Spleen (tissue), 11 donors: ENCODE data around the gene SLC8A2. TPM values are rescaled to one million over a fixed set of nuclear protein-coding genes. Genes with fewer than 3 reads are reported as not detected.
A peak's percentile ranks its signal among the peaks of the same experiment; 100 is the strongest.

Experiments used
- DNase-seq: peaks from one replicate; pipeline ENCODE4 v3.0.0-alpha.2; 2020
- H3K27ac ChIP-seq, 8 donors: fragments of 200-600 bp; sonication (generic) in 7 of 8; 1 replicate in 4 of 8; 2 replicates in 4 of 8; pipeline versions ENCODE4 v1.5.0 to v1.8.0; 2016 to 2021; ENCODE audit warnings: inconsistent platforms in 4 of 8, mild to moderate bottlenecking in 4 of 8, moderate library complexity in 1 of 8
- H3K27me3 ChIP-seq, 7 donors: fragments of 200-600 bp; sonication (generic) in 6 of 7; replicated peaks in 1 of 7; 1 replicate in 4 of 7; 2 replicates in 3 of 7; pipeline versions ENCODE4 v1.5.0 to v1.8.0; 2016 to 2021; ENCODE audit warnings: inconsistent platforms in 3 of 7, mild to moderate bottlenecking in 1 of 7
- H3K36me3 ChIP-seq, 6 donors: fragments of 200-600 bp; sonication (generic) in 5 of 6; 1 replicate in 4 of 6; 2 replicates in 2 of 6; pipeline versions ENCODE4 v1.5.0 to v1.8.0; 2016 to 2021; ENCODE audit warnings: inconsistent platforms in 2 of 6
- H3K4me1 ChIP-seq, 6 donors: fragments of 200-600 bp; sonication (generic) in 5 of 6; 1 replicate in 3 of 6; 2 replicates in 3 of 6; pipeline versions ENCODE4 v1.5.0 to v1.8.0; 2016 to 2021; ENCODE audit warnings: inconsistent platforms in 3 of 6
- H3K4me3 ChIP-seq, 8 donors: fragments of 200-600 bp; sonication (generic) in 7 of 8; 1 replicate in 4 of 8; 2 replicates in 4 of 8; pipeline versions ENCODE4 v1.5.0 to v1.8.0; 2016 to 2021; ENCODE audit warnings: inconsistent platforms in 4 of 8, mild to moderate bottlenecking in 4 of 8, moderate library complexity in 2 of 8
- H3K9me3 ChIP-seq, 8 donors: fragments of 200-600 bp; sonication (generic) in 7 of 8; 1 replicate in 4 of 8; 2 replicates in 4 of 8; pipeline versions ENCODE4 v1.5.0 to v1.8.0; 2016 to 2021; ENCODE audit warnings: inconsistent platforms in 4 of 8
- POLR2A ChIP-seq, 3 donors: fragments of 450-650 bp; IDR thresholded peaks; one replicate each; pipeline ENCODE4 v1.5.1; 2017; ENCODE audit warnings: antibody characterized with exemption in 3 of 3, mild to moderate bottlenecking in 1 of 3
- POLR2AphosphoS5 ChIP-seq, 3 donors: sonication (generic); formaldehyde crosslinking; IDR thresholded peaks; one replicate each; pipeline ENCODE4 v1.5.1; 2017; ENCODE audit warnings: antibody characterized with exemption in 3 of 3
- WGBS, 5 donors: extraction: QIAGEN DNeasy Blood & Tissue Kit in 3 of 5; methylation state at CpG; one replicate each; pipeline versions ENCODE4 v1.1.5 to v1.1.7; 2013 to 2018; 5-methylcytosine and 5-hydroxymethylcytosine counted together
- intact Hi-C: fragments of 100-400 bp; cut with DNase I; formaldehyde crosslinking; loops from one replicate; pipeline ENCODE4 v1.15.0; 2023; ENCODE audit warnings: low total_unique reads
- polyA plus RNA-seq, 3 donors: library from polyadenylated mRNA; stranded (reverse); fragments of 200-250 nt; gene quantifications; one replicate each; pipeline ENCODE4 v1.2.1, GENCODE V29; 2013
- total RNA-seq, 7 donors: library from RNA; depleted of rRNA in 3 of 7; stranded (reverse); fragments of >200 nt in 3 of 7; fragmentation: NEBNext Ultra II Directional in 4 of 7; extraction: Animal tissue kit (Norgen Biotek cat#: 25700) in 4 of 7; gene quantifications; one replicate each; pipeline versions ENCODE4 v1.1.0 to v1.2.1, GENCODE V29; 2016 to 2021
- TF ChIP-seq, protein P1 (sequence below), 11 experiments: fragments of 200-600 bp in 7 of 11; fragments of 450-650 bp in 4 of 11; sonication (generic) in 4 of 11; IDR thresholded peaks in 8 of 11; conservative IDR thresholded peaks in 3 of 11; 1 replicate in 7 of 11; 2 replicates in 4 of 11; pipeline versions ENCODE4 v1.4.0 to v1.8.0; 2016 to 2021; ENCODE audit warnings: antibody characterized with exemption in 11 of 11, inconsistent platforms in 4 of 11, mild to moderate bottlenecking in 1 of 11
- donor health status: healthy with polysubstance abuse.
- donor health status: DM: no; HTN: no; CAD: no; lungs with moderate emphysema.
- donor health status: DM: no; HTN: no; CAD: no.
- donor health status: Bipolar disorder and iron deficiency.
- donor health status: healthy.
- donor health status: DM: no; HTN: no; CAD: no.
- donor health status: DM: yes; HTN: yes; CAD: no.

Gene SLC8A2
- total and polyA plus RNA-seq, 10 donors = 0.02 to 0.19 TPM; not detected in 8

DNA sequence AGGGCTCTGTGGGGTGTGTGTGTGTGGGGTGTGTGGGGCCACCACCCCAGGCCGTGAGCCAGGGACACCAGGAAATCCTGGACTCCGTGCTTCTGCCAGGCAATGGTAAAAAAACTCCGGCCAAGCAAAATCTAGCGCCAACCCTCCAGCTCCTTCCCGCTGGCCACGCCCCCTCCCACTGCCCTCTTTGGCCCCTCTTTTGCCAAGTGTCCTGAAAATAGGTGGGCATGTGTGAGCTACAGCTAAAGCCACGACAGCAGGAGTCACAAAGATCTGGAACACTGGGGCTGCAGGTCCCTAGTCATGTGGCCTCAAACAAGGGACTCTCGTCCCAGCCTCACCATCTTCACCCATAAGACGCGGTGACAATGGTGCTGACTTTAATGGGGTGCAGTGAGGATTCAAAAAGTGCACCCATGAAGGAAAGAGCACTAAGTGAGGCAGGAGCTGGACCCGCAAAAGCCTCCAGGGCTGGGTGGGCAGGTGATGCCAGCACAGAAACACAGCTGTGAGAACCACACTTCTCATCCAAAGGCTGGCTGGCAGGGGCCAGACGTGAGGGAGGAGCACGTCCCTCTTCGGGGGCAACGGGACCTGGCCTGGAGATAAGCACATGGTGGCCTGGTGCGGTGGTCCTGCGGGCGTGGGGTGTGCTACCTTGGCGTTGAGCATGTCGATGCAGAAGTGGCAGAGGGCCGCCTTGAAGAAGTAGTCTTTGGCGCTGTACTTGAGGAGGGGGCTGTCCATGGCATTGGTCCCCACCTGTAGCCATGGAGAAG lies 19.9 kb upstream of the SLC8A2 start:
- TF ChIP-seq POLR2AphosphoS5 (IDR thresholded peaks at IDR 0.05) = peak in 2 of 3 donors; percentile 3 to 49
- TF ChIP-seq, protein P1, sequence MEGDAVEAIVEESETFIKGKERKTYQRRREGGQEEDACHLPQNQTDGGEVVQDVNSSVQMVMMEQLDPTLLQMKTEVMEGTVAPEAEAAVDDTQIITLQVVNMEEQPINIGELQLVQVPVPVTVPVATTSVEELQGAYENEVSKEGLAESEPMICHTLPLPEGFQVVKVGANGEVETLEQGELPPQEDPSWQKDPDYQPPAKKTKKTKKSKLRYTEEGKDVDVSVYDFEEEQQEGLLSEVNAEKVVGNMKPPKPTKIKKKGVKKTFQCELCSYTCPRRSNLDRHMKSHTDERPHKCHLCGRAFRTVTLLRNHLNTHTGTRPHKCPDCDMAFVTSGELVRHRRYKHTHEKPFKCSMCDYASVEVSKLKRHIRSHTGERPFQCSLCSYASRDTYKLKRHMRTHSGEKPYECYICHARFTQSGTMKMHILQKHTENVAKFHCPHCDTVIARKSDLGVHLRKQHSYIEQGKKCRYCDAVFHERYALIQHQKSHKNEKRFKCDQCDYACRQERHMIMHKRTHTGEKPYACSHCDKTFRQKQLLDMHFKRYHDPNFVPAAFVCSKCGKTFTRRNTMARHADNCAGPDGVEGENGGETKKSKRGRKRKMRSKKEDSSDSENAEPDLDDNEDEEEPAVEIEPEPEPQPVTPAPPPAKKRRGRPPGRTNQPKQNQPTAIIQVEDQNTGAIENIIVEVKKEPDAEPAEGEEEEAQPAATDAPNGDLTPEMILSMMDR (IDR thresholded peaks at IDR 0.05 in 8 of 11, conservative IDR thresholded peaks at IDR 0.05 in 3 of 11) = no peak
- Histone ChIP-seq H3K27ac (no peak overlapping the region), H3K4me3 (no peak overlapping the region), H3K27me3 (no peaks in the 10 kb centered on the region), H3K4me1 (peaks cover 0 to 29% (median 5%) of the 10 kb centered on the region in 6 donors), H3K36me3 (peaks cover 0 to 100% (median 55%) of the 10 kb centered on the region in 6 donors), H3K9me3 (no peaks in the 10 kb centered on the region)
- intact Hi-C loops = no loop called here
- 83 to 88% (median 84%) methylated on average over 21 to 22 of the region's 22 CpGs for WGBS, 5 donors
- peak; percentile 41 for DNase-seq

DNA sequence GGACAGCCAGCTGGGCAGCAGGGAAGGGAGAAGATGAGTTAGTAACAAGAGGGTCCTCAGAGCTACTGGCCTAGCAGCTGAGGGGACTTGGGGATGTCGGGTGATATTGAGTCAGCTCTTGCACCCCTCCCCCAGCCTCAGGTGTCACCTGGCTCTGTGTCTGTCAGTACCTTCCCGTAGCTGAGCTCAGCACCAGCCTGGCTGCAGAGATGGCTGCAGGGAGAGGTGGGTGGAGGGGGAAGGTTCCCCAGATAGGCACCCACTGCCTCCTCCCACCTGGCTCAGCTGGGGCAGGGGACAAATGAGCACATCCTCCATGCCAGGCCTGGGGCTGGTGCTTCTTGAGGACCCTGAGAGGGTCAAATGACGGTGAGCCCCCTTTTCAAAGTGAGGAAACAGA lies 19.2 kb upstream of the SLC8A2 start:
- Histone ChIP-seq H3K27ac (no peak overlapping the region), H3K36me3 (peaks cover 0 to 95% (median 51%) of the 10 kb centered on the region in 6 donors), H3K4me3 (no peak overlapping the region), H3K9me3 (no peaks in the 10 kb centered on the region), H3K4me1 (peaks cover 3 to 36% (median 8%) of the 10 kb centered on the region in 6 donors), H3K27me3 (no peaks in the 10 kb centered on the region)
- no peak for DNase-seq
- intact Hi-C loops = no loop called here
- TF ChIP-seq POLR2A (IDR thresholded peaks at IDR 0.05) (no peak), POLR2AphosphoS5 (IDR thresholded peaks at IDR 0.05) (peak in 2 of 3 donors; percentile 17 to 33)
- WGBS, 5 donors = 53 to 83% (median 60%) methylated on average over 1 to 3 of the region's 3 CpGs

DNA sequence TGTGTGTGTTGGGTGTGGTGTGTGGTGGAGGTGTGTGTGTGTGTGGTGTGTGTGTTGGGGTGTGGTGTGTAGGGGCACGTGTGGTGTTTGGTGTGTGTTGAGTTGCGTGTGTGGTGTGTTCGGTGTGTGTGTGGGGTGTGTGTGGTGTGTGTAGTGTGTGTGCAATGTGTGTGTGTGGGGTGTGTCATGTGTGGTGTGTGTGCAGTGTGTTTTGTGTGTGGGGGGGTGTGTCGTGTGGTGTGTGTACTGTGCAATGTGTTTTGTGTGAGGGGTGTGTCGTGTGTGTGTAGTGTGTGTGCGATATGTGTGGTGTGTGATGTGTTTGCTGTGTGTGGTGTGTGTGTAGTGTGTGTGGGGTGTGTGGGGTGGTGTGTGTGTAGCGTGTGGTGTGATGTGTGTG lies 18.3 kb upstream of the SLC8A2 start:
- Histone ChIP-seq H3K36me3 (peaks cover 0 to 88% (median 49%) of the 10 kb centered on the region in 6 donors), H3K4me3 (no peak overlapping the region), H3K4me1 (peaks cover 12 to 44% (median 16%) of the 10 kb centered on the region in 6 donors), H3K27ac (no peak overlapping the region), H3K9me3 (no peaks in the 10 kb centered on the region), H3K27me3 (no peaks in the 10 kb centered on the region)
- no peak for TF ChIP-seq POLR2AphosphoS5 (IDR thresholded peaks at IDR 0.05)
- TF ChIP-seq, protein P1 (IDR thresholded peaks at IDR 0.05 in 8 of 11, conservative IDR thresholded peaks at IDR 0.05 in 3 of 11) = no peak
- no peak for TF ChIP-seq POLR2A (IDR thresholded peaks at IDR 0.05)
- WGBS, 5 donors = 88 to 95% (median 93%) methylated on average over 7 of the region's 7 CpGs
- DNase-seq = no peak
- intact Hi-C loops = no loop called here

DNA sequence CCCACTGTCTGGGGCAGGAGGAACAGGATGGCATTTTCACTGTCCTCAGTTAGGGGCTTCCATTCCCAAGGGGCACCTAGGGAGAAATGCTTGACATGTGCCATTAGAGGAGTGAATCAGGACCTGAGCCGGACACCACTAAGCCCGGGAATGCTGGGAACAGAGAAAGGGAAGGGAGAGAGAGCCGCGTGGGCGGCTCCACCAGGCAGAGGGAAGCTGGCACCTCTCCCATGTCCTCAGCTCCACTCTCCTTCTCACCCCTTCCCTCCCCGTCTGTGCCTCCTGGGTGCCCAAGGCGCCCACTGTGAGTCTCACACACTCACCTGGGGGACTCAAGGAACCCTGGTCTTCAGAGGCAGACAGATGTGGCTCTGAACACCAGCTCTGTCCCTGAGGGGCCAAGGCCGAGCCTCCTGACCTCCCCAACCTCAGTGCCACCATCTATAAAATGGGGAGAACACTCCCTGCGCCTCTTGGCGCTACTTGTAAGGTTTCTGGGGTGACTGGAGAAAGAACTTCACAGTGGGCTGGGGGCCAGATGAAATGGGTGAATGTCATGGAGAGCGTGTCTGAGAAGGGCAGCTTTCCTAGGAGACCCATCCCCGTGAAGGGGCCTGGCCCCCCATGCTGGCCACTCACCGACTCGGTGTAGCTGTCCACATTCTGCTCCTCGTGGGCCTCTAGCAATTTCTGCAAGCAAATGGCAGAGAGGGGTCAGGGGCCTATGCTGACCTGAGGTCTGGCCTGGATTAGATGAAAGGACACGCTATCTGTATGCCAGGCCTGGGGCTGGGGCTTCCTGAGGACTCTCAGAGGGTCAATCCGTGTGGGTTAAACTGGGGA lies 17.6 kb upstream of the SLC8A2 start:
- H3K36me3 ChIP-seq = peaks cover 0 to 84% (median 48%) of the 10 kb centered on the region in 6 donors

More for the DNA sequence above, 17.6 kb upstream of the SLC8A2 start:
- peaks cover 16 to 51% (median 23%) of the 10 kb centered on the region in 6 donors for H3K4me1 ChIP-seq
- TF ChIP-seq, protein P1 (IDR thresholded peaks at IDR 0.05 in 8 of 11, conservative IDR thresholded peaks at IDR 0.05 in 3 of 11) = no peak
- TF ChIP-seq POLR2AphosphoS5 (IDR thresholded peaks at IDR 0.05) (no peak), POLR2A (IDR thresholded peaks at IDR 0.05) (no peak)
- H3K27ac ChIP-seq = no peak overlapping the region
- no peak for DNase-seq
- H3K4me3 ChIP-seq = no peak overlapping the region
- intact Hi-C loops = no loop called here
- H3K9me3 ChIP-seq = no peaks in the 10 kb centered on the region
- H3K27me3 ChIP-seq = no peaks in the 10 kb centered on the region
- 90 to 95% (median 91%) methylated on average over 14 to 17 of the region's 17 CpGs for WGBS, 5 donors
